HG03280 (cell line): ENCODE results near the gene ATP8A2.
"Not testable (repeated sequence)": the region's sequence is repeated elsewhere in the genome, so short reads cannot be mapped to it uniquely, and the experiment has no call there.

ENCODE experiments used
- ATAC-seq: cut with Tn5 transposase; IDR thresholded peaks from one replicate; pipeline ENCODE4 v1.9.1; 2021; ENCODE audit warnings: mild to moderate bottlenecking, moderate library complexity; ENCODE audit not compliant: unreplicated experiment

ATP8A2 gene

DNA sequence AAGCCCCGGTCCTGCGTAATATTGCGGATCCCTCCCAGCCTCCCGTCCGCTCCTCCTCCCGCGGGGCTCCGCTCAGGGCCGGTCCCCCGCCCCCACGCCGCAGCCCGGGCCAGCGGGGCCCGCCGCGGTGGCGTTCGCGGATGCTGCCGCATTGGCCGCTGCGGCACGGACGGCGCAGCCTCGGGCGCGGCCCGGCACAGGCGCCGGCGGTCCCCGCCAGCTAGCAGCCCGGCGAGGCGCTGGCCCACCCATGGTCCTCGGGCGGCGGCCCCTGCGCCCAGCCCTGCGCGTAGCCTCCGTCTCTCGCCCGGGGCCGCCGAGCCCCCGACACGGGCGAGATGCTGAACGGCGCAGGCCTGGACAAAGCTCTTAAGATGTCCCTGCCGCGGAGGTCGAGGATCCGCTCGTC lies at the start of gene ATP8A2:
TSS of gene ATP8A2 (plus strand) at position 100 of the 409 bp plus-strand sequence. CDS start at position 339, 239 bp downstream.
- ATAC-seq, result no peak

DNA sequence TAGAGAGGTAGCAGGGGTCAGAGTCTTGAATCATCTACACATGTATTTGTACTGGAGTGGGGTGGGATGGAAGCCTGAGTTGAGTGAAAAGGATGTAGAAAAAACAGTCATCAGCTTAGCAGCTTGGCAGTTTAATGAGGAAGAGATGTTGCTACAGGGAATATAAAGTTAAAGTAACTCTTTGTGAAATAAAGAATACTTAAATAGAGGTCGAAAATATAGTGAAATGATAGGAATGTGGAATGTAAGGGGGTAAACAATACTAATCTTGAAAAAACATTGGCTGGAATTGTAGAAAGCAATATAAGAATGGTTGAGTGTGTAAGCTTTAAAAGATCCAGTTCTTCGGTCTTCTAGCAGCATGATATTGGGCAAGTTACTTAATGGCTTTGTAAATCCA lies 47.7 kb upstream of the ATP8A2 start:
- no peak for ATAC-seq

DNA sequence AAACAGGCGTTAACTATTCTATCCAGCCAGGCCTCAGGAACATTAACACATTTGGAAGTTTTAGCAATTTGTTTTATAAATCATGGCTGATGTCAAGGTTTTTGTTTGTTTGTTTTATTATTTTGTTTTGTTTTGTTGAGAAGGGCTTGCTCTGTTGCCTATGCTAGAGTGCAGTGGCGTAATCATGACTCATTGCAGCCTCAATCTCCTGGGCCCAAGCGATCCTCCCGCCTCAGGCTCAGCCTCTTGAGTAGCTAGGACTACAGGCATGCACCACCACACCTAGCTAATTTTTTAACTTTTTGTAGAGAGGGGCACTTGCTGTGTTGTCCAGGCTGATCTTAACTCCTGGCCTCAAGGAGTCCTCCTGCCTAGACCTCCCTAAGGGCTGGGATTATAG lies 42.1 kb upstream of the ATP8A2 start:
- ATAC-seq, result no peak

DNA sequence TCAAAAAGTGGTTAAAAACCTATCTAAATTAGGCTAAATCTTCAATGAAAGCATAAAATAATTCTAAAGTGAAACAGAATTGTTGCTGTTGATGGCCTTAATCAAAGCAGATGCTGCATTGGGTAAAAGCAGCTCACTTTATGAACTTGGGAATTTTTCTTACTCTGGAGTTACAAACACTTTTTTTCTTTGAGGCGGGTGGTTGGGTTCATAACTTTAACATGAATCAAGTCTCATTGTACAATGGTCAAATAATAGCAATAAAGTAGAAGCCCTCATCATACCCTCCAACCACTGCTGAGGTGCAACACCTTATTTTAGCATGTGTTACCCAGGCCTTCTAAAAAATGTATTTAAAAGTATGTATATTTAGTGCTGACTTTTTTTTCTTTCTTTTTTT lies 41.2 kb upstream of the ATP8A2 start:
- no peak for ATAC-seq

DNA sequence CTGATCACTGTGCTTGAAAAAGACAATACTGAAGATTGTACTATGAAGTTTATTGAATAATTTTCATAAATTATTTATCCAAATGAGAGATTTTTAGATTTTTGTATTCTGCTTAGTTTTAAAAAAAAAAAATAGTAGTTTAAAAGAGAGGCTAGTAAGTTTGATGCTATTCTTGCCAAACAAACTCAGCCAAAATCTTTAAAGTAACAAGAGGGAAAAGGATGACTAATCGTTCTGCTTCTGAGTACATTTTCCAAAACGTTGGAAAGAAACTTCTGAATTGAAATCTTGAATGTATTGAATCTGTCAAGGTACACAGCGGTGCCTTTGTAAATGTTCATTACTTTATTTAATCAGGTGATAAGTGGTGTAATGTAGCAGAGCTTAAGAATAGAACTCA lies 35.9 kb upstream of the ATP8A2 start:
- no peak for ATAC-seq

DNA sequence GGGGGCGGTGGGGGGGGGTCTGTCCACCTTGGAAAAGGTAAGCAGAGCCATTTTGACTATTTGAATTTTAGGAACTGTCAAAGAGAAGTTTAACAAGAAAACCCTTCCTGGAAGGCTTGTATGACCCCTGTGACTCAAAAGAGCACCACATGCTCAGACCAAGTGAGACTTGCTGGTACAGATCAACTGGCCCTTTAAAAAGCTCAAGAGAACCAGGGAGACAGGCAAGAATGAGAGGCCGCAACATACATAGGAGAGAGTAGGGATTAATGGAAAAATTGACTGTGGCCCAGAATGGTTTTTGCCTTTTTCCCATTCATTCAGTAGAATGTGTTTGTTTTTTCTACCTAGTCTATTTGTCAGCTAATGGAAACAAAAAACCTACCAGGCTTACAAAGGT lies 26.2 kb upstream of the ATP8A2 start:
- ATAC-seq, result no peak

DNA sequence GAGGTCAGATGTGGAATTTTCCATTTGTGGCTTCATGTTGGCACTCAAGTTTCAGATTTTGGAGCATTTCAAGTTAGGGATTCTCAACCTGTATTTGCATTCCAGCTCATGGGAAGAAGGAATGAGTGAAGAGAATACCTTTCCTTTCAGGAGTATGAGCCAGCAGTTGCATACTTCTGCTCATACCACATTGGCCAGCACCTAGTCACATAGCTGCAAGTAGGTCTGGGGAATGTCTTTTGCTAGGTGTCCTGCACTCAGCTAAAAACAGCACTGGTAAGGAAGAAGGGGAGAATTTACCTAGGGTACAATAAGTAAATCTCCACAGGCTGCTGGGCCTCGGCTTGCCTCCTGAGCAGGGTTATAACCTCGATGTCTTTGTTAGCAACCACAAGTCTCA lies 24.6 kb upstream of the ATP8A2 start:
- ATAC-seq, result no peak

DNA sequence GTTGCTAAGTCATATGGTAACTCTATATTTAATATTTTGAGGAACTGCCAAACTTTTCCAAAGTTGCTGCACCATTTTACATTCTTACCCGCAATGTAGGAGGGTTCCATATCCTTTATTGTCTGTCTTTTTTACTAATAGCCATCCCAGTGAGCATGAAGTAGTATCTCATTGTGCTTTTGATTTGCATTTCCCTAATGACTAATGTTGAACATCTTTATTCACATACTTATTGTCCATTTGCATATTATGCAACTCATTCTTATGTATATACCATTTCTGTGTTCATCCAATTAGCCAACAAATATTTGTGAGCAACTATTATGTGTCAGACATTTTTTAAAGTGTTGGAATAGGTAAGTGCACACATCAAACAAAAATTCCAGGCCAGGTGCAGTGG lies 20.4 kb upstream of the ATP8A2 start:
- ATAC-seq, result no peak

DNA sequence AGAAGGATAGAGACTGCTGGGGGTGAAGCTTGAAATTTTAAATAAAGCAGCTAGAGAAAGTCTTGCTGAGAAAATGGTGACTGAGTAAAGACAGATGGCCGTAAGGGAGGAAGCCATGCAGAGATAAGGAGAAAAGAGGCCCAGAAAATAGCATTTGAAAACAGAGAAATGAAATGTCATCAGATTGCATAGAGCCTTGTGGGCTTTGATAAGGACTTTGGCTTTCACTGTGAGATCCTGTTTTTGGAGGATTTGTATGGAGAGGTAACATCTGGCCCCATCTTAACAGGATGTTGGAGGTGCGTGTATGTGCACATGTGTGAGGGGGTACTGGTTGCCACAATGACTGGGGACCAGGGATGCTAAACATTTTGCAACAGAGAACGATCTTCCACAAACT lies 19.5 kb upstream of the ATP8A2 start:
- ATAC-seq, result no peak

DNA sequence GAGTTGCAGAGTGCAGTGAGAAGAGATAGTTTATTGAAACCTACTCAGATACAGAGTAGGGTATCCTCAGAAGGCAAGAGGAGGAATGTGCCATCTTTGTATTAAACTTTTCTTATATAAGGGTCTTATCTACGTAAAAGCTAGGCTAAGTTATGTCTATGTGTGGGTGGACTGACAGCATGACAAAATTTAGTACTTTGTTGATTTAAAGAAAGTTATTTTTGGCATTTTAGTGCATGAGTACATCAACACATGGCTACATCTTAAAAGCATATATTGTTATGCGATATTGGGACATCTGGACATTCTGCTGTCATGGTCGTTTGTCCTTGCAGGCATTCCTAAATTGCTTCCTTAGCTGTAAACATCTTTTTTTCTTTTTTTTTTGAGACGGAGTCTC lies 19.0 kb upstream of the ATP8A2 start:
- ATAC-seq, result no peak

DNA sequence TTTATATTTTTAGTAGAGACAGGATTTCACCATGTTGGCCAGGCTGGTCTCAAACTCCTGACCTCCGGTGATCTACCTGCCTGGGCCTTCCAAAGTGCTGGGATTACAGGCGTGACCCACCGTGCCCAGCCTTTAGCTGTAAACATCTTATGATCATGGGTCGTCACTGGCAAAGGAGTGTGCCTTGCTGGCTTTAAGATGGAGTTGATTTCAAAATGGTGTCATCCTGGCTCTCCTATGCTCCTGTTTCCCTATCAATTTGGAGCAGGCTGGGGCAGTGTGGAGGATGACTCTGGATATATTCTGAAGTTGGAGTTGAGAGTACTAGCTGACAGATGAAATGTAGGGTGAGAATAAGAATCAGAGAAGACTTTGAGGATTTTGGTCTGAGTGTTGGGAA lies 18.4 kb upstream of the ATP8A2 start:
- ATAC-seq, result no peak

DNA sequence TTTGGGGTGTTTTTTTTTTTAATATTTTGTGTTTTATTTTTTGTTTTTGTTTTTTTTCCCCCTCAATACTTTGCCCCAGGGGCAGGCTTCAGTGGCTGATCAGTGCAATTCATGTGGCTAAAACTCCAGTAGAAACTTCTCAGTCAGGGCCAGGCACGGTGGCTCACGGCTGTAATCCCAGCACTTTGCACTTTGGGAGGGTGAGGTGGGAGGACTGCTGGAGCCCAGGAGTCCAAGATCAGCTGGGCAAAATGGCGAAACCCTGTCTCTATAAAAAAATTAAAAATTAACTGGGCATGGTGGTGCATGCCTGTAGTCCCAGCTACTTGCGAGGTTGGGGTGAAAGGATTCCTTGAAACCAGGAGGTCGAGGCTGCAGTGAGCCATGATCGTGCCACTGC lies 17.4 kb upstream of the ATP8A2 start:
- no peak for ATAC-seq

DNA sequence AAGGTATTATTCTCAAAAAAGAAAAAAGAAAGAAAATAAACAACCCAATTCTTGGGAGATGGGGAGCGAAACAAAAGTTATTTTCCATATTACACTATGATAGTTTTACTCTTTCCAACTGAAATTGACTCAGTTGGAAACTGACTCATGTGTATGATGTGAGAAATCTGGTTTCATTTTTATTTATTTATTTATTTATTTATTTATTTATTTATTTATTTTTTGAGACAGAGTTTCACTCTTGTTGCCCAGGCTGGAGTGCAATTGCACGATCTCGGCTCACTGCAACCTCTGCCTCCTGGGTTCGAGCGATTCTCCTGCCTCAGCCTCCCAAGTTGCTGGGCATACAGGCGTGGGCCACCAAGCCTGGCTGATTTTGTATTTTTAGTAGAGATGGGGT lies 11.3 kb upstream of the ATP8A2 start:
- ATAC-seq, result not testable (repeated sequence)

DNA sequence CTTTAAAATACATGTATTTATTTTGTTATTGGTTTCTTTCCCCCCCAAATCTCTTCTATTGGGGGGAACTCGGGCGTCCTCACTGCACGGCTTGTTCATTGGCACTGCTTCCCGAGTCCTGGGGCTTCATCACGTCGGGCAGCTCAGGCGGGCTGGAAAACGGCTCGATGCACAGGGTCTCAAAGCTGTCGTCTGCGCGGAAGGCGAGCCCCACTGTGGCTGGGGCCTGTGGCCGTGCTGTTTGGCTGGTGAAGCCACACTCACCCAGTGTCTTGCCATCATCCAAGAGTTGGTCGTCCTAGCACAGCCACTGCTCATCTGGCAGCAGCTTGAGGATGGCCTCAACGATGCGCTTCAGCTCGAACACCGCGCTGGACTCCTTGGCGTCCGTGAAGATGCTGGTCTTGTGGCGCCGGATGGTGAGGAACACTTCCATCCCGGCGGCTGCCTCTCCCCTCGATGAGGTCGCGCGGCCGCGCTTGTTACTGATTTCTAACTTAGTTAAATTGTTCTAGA lies 6.0 kb upstream of the ATP8A2 start:
- ATAC-seq, result no peak

DNA sequence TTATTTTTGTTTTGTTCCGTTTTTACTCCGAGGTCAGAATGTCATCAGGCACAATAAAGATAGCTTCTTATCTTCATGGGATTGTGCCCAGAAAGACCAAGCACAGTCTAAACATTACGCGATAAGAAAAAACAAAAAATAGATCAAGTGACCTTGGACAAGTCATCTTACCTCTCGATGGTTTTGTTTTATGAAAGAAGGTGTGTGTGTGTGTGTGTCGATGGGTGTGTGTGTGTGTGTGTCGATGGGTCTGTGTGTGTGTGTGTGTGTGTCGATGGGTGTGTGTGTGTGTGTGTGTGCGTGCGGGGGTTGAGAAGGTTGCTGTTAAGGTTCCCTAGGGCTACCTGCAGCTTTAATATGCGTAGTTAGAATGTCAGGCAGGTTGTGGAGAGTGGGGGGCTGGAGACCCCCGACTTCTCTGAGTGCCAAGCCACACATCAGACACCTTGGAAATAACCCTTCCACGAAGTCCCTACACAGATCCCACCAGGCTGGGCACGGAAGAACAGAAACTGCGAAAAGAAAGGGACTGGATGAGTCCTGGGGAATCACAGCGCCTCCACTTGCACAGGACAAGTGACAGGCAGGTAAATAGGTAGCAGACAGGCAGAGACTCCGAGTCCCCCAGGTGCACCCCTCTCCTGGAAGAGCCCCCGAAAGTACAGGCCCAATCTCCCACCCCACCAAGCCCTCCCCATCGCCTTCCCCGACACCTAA lies 458 bp upstream of the ATP8A2 start:
- ATAC-seq, result no peak

DNA sequence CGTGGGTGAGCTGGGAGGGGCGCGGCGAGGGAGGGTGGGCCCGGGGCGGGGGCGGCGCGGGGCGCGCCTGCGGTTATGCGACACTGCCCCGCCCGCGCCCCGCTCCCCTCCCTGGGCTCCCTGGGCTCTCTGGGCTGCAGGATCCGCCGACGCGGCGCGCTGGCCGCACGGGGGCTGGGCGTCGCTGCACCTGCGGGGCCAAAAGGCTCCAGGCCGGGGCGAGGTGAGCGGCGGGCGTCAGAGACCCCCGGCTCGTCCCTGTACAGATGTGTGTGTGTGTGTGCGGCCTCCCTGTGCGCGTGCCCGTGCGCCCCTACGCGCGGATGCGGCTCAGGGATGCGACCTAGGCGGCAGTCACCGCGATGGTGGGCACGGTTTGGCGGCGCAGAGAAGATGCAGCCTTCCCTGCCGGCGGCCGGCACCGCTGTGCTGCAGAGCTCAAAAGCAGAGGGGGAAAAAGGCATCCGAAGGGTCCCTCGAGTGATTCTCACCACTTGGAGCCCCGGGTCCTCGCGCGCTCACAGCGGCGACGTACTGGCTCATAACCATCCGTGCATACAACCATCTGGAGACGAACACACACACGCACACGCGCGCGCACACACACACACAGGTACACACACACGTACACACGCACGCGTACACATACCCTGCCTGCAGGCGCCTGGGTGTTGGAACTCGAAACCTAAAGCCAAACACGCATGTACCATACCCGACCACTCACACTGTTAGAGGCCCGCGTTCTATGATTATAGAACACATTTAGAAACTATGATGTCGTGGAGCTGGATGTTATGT lies 709 bp downstream of the ATP8A2 start:
- no peak for ATAC-seq

DNA sequence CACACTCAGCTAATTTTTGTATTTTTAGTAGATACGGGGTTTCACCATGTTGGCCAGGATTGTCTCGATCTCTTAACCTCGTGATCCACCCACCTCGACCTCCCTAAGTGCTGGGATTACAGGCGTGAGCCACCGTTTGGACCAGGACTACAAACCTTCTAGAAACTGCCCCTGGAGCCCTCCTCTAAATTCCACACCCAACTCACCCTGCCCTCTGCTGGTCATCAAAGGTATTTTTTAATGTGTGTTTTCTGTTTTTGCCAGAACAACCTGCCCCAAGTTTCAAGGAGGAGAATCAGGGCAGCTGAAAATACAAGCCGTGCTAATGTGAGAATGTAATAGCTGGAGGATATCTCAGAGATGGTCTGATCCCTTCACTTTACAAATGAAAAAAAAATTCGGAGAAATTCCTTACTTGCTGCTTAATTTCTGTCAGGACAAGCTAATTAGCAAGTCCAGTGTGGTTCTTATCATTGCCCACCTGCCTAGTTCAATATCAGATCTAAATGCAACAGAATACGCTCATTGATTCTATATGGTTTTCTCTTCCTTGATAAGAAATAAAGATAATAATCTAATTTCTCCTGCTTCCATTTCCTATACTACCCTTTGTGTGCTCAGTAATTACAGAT lies 4.1 kb downstream of the ATP8A2 start:
- no peak for ATAC-seq

DNA sequence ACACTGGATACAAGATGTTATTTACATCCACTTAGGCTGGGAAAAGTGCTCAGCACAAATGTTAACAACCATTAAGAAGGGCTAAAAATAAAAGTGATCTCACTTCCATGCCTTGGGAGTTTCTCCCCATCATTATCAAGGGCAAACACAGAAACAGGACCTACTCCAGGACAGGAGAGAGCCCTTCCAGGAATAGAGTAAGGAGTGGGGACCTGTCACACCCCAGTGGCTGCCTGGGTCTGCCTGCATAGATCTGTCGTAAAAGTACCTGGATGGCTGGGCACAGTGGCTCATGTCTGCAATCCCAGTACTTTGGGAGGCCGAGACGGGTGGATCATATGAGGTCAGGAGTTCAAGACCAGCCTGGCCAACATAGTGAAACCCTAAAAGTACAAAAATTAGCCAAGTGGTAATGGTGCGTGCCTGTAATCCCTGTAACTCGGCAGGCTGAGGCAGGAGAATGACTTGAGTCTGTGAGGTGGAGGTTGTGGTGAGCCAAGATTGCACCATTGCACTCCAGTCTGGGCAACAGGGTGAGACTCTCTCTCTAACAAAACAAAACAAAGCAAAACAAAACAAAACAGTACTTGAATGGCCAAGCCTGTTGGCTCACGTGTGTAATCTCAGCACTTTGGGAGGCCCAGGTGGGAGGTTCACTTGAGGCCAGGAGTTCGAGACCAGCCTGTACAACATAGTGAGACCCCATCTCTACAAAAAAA lies 5.6 kb downstream of the ATP8A2 start:
- ATAC-seq, result no peak

DNA sequence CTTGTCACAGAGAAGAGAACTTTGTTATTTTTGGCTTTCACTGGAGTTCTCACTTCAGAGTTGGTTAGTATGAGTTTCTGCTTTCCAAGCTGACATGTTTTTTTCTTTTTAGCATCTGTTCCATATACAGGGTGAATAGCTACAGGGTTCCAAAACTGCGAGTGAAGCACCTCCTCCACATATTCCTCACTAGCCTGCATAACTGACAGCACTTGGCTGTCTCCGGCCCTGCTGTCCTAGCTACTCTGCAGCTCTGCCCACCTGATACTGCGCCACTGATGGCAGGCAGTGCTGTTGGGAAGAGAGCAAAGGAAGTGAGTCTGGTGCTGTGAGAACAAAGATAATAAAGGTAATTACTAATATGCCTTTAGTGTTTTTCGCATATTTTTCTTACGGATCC lies 6.8 kb downstream of the ATP8A2 start:
- ATAC-seq, result no peak

DNA sequence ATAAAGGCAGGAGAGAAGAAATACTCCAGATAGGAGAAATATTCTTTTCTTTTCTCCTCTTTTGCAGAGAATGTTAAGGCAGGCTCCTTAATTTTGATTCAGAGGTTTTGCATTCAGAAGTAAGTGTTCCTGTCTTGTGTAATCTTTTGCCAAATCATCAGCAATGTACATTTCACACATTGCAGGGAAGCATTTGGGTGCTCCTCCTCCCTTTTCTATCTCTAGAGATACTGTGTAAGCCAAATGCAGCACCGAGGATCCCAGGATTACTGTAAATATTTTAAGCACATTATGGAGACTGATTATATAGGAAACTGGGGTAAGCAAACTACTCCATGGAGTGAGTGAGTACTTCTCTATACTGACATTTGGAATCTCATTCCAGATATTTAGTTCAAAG lies 7.2 kb downstream of the ATP8A2 start:
- no peak for ATAC-seq

DNA sequence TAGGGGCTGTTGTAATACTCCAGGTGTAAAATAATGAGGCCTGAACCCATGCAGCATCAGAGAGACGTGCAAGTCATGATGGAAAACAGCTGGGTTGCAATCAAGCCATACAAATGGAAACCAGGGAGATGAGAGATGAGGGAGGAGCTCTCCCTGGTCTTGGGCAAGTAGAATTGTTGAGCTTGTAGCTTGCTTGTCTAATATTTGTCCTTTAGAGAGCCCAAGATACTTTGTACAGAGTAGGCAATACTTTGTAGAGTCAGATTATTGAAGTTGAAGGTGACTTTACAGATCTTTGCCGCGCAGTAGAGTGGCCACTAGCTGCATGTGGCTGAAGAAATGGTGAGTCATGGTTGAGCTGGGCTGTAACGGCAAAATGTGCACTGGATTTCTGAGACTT lies 8.3 kb downstream of the ATP8A2 start:
- no peak for ATAC-seq
